ENCODE data around the gene ZNF200. TPM values are rescaled to one million over a fixed set of nuclear protein-coding genes. Genes with fewer than 3 reads are reported as not detected.

ZNF200 gene
- polyA plus RNA-seq, 1 of the 3 experiments (the other 2 are of a cell fraction), result 2.8 TPM

GRCh38 chr16:3242709-3243108 lies 7.8 kb upstream of the ZNF200 start:
- Histone ChIP-seq H4K20me1 (ENCODE audit: insufficient read depth) (no peaks in the 10 kb centered on the region), H3F3A (replicated peaks; ENCODE audit: insufficient read depth) (no peaks in the 10 kb centered on the region), H3K27me3 (ENCODE audit: insufficient read depth) (peaks cover 32% of the 10 kb centered on the region; the same call in 1 of the 2 replicates), H3K4me2 (no peak overlapping the region), H3K27ac (ENCODE audit: low read depth in 2 of 2, low read length in 1 of 2) (no peak overlapping the region), H3K79me2 (ENCODE audit: insufficient read depth) (no peaks in the 10 kb centered on the region), H3K4me3 (ENCODE audit: low read depth in 2 of 2, low read length in 1 of 2) (no peak overlapping the region), H3K9me3 (no peaks in the 10 kb centered on the region), H3K9ac (no peak overlapping the region), H3K9me2 (no peaks in the 10 kb centered on the region), H3K36me3 (replicated peaks in 1 of 2; ENCODE audit: control insufficient read depth in 1 of 2, insufficient read depth in 2 of 2, low read length in 1 of 2) (no peaks in the 10 kb centered on the region), H2AFZ (ENCODE audit: low read depth) (no peak overlapping the region), H3K4me1 (ENCODE audit: control insufficient read depth in 1 of 2, insufficient read depth in 2 of 2, low read depth in 1 of 2, low read length in 1 of 2) (no peaks in the 10 kb centered on the region)
- ChIA-PET POLR2A (no interaction called here), CTCF (no interaction called here)
- 26% methylated on average over 11 of the region's 11 CpGs for WGBS (ENCODE audit: low lambda C conversion rate)
- TF ChIP-seq TCF12 (IDR thresholded peaks at IDR 0.05) (no peak), USF1 (IDR thresholded peaks at IDR 0.05; ENCODE audit: borderline replicate concordance, low read depth) (no peak), MXI1 (IDR thresholded peaks at IDR 0.05; ENCODE audit: low read depth, low read length) (no peak), EP300 (IDR thresholded peaks at IDR 0.05; ENCODE audit: borderline replicate concordance in 1 of 2, low read depth in 1 of 2, low read length in 1 of 2) (no peak), TAF1 (IDR thresholded peaks at IDR 0.05; ENCODE audit: borderline replicate concordance, low read depth, low read length) (no peak), ELF1 (IDR thresholded peaks at IDR 0.05) (no peak), FOXJ3 (CRISPR knock-in tag; IDR thresholded peaks at IDR 0.05) (no peak), CHD2 (IDR thresholded peaks at IDR 0.05; ENCODE audit: low read length, partially characterized antibody) (no peak), NRF1 (IDR thresholded peaks at IDR 0.05; ENCODE audit: low read depth, low read length) (no peak), RAD21 (IDR thresholded peaks at IDR 0.05; ENCODE audit: low read length) (no peak), MAX (IDR thresholded peaks at IDR 0.05; ENCODE audit: low read depth) (no peak), YY1 (IDR thresholded peaks at IDR 0.05; ENCODE audit: low read depth) (no peak), JUND (IDR thresholded peaks at IDR 0.05) (no peak), MEF2A (IDR thresholded peaks at IDR 0.05; ENCODE audit: borderline replicate concordance, low read depth) (no peak)
- DNase-seq, result no peak

- Histone ChIP-seq H3K9me2 (no peaks in the 10 kb centered on the region), H2AFZ (ENCODE audit: low read depth) (no peak overlapping the region), H3K79me2 (ENCODE audit: insufficient read depth) (no peaks in the 10 kb centered on the region), H3F3A (replicated peaks; ENCODE audit: insufficient read depth) (peaks cover 2% of the 10 kb centered on the region), H3K4me3 (ENCODE audit: low read depth in 2 of 2, low read length in 1 of 2) (no peak overlapping the region), H3K4me2 (no peak overlapping the region), H3K27ac (ENCODE audit: low read depth in 2 of 2, low read length in 1 of 2) (no peak overlapping the region), H3K36me3 (replicated peaks in 1 of 2; ENCODE audit: control insufficient read depth in 1 of 2, insufficient read depth in 2 of 2, low read length in 1 of 2) (no peaks in the 10 kb centered on the region), H3K27me3 (ENCODE audit: insufficient read depth) (peaks cover 32% of the 10 kb centered on the region; the same call in 1 of the 2 replicates), H3K9ac (no peak overlapping the region), H3K9me3 (no peaks in the 10 kb centered on the region), H4K20me1 (ENCODE audit: insufficient read depth) (no peaks in the 10 kb centered on the region), H3K4me1 (ENCODE audit: control insufficient read depth in 1 of 2, insufficient read depth in 2 of 2, low read depth in 1 of 2, low read length in 1 of 2) (no peaks in the 10 kb centered on the region)
- WGBS (ENCODE audit: low lambda C conversion rate), result 10% methylated on average over 5 of the region's 5 CpGs
- ChIA-PET CTCF (no interaction called here), POLR2A (no interaction called here)
- no peak for DNase-seq
- TF ChIP-seq EZH2phosphoT487 (IDR thresholded peaks at IDR 0.05; ENCODE audit: borderline replicate concordance, low read depth) (no peak), EP300 (IDR thresholded peaks at IDR 0.05; ENCODE audit: borderline replicate concordance in 1 of 2, low read depth in 1 of 2, low read length in 1 of 2) (no peak), SIN3A (IDR thresholded peaks at IDR 0.05; ENCODE audit: borderline replicate concordance, low read depth, low read length) (no peak), CHD2 (IDR thresholded peaks at IDR 0.05; ENCODE audit: low read length, partially characterized antibody) (no peak), TEAD4 (IDR thresholded peaks at IDR 0.05; ENCODE audit: borderline replicate concordance, insufficient read depth) (no peak), POLR2AphosphoS5 (IDR thresholded peaks at IDR 0.05; ENCODE audit: low read depth, low read length) (no peak), ZBTB33 (IDR thresholded peaks at IDR 0.05; ENCODE audit: borderline replicate concordance, low read depth) (no peak), FOSL2 (IDR thresholded peaks at IDR 0.05; ENCODE audit: borderline replicate concordance, low read depth) (no peak), RAD21 (IDR thresholded peaks at IDR 0.05; ENCODE audit: low read length) (no peak), FOXJ3 (CRISPR knock-in tag; IDR thresholded peaks at IDR 0.05) (no peak), USF1 (IDR thresholded peaks at IDR 0.05; ENCODE audit: borderline replicate concordance, low read depth) (no peak), GABPA (IDR thresholded peaks at IDR 0.05; ENCODE audit: low read depth) (no peak), USF2 (IDR thresholded peaks at IDR 0.05; ENCODE audit: borderline replicate concordance, low read depth, low read length) (no peak)
Measured at GRCh38 chr16:3241761-3242160, 6.8 kb upstream of the ZNF200 start.
